Muscle layer of colon (tissue), 2 donors: ENCODE data around the gene RAB6A.

Experiments used
- H3K27ac ChIP-seq: one replicate; pipeline ENCODE4 v1.7.0; 2013; ENCODE audit warnings: low read depth, mild to moderate bottlenecking, low read length, moderate library complexity
- H3K27me3 ChIP-seq, 2 donors: one replicate each; pipeline ENCODE4 v1.7.0; 2013; ENCODE audit warnings: low read length in 2 of 2, mild to moderate bottlenecking in 2 of 2; ENCODE audit not compliant: insufficient read depth in 2 of 2, control insufficient read depth in 1 of 2
- H3K36me3 ChIP-seq: one replicate; pipeline ENCODE4 v1.7.0; 2013; ENCODE audit warnings: mild to moderate bottlenecking, low read length; ENCODE audit not compliant: insufficient read depth
- H3K4me1 ChIP-seq: one replicate; pipeline ENCODE4 v1.7.0; 2013; ENCODE audit warnings: mild to moderate bottlenecking, low read length; ENCODE audit not compliant: insufficient read depth
- H3K4me3 ChIP-seq, 2 donors: one replicate each; pipeline ENCODE4 v1.7.0; 2013; ENCODE audit warnings: low read length in 2 of 2, low read depth in 1 of 2, mild to moderate bottlenecking in 1 of 2, moderate library complexity in 1 of 2
- H3K9ac ChIP-seq: one replicate; pipeline ENCODE4 v1.7.0; 2013; ENCODE audit warnings: low read length
- H3K9me3 ChIP-seq: one replicate; pipeline ENCODE4 v1.7.0; 2013; ENCODE audit warnings: mild to moderate bottlenecking, low read length
- donor health status: abdominal sarcoma.
- donor health status: Adenocarcinoma of cecum.

The RAB6A gene

DNA sequence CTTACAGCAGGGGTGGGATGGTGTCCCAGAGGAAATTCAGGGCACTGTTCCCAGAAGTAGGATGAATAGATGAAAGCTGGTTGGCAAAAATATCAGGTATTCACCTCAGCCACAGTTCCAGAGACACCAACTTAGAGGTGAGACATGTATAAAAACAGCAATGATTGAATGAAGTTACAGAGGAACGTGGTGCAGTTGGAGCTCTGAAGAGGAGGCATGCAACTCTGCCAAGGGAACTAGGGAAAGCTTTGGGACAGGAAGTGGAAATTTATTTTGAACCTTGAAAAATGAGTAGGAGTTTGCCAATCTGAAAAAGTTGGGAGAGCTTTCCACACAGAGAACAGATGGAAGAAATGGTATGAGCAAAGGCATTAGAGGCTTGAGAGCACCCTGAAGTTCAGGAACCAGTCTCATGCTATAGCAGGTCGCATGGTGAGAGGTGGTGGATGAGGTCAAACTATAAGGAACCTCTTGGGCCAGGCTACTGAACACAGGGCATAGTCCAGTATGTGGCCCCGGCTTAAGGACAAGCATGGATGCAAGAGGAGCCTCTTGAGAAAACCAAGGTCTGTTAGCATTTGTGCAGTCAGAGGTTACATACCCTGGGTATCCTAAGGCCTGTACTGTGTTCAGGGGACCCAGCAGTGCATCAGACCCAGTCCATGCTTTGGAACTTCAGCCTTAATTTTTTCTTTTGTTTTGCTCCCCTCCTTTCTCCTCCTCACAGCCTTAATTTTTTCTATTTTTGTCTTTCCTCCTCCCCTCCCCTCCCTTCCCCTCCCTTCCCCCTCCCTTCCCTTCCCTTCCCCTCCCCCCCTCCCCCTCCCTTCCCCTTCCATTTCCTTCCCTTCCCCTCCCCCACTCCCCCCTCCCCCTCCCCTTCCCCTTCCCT, 97.0 kb downstream of the RAB6A start:
- Histone ChIP-seq H3K9ac (no peak overlapping the region), H3K27ac (no peak overlapping the region), H3K4me1 (no peaks in the 10 kb centered on the region), H3K4me3 (no peak overlapping the region), H3K27me3 (no peaks in the 10 kb centered on the region), H3K36me3 (no peaks in the 10 kb centered on the region), H3K9me3 (no peaks in the 10 kb centered on the region)

DNA sequence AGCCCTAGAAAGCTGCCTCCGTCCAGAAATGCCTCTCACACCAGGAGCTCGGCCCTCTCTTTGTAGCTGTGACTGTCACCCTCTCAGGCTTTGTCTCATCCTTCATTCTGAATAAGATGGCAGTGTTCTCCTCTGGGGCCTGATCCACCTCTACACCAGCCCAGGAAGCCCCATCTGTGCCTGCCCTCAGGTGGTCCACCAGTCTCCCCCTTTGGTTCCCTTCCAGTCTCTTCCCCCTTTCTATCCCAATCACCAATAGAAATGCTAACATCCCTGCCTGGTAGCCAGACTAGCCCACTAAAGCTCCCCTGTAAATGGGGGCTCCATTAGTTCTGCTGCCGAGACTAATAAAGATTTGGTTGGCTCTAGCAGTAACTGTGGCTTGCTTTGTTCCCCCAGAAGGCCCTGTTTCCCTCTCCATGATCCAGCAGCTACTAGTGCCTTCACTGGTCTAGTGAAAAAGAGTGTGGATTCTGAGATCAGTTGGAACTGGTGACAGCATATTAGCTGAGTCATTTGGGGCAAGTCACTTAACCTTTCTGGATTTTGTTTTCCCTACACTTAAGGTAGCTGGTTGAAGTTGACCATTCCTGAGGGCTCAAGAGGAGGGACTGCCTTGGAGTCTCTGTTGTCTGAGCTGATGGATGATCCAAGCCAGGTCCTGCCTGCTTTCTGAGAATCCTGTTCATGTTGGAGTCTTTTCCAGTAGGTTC, 98.3 kb downstream of the RAB6A start:
- H3K4me1 ChIP-seq: no peaks in the 10 kb centered on the region
- H3K9me3 ChIP-seq: no peaks in the 10 kb centered on the region
- H3K27ac ChIP-seq: no peak overlapping the region
- no peak overlapping the region for H3K9ac ChIP-seq
- H3K27me3 ChIP-seq: no peaks in the 10 kb centered on the region
- no peaks in the 10 kb centered on the region for H3K36me3 ChIP-seq
- H3K4me3 ChIP-seq: no peak overlapping the region

GRCh38 chr11:73661035-73661628, 99.7 kb downstream of the RAB6A start:
- H3K9me3 ChIP-seq: no peaks in the 10 kb centered on the region
- H3K4me3 ChIP-seq: peak overlapping the region; percentile 33 to 49
- H3K27ac ChIP-seq: no peak overlapping the region
- H3K27me3 ChIP-seq: no peaks in the 10 kb centered on the region
- H3K9ac ChIP-seq: no peak overlapping the region
- H3K4me1 ChIP-seq: no peaks in the 10 kb centered on the region
- no peaks in the 10 kb centered on the region for H3K36me3 ChIP-seq

GRCh38 chr11:73660497-73661034, 100.3 kb downstream of the RAB6A start:
- no peak overlapping the region for H3K27ac ChIP-seq
- H3K27me3 ChIP-seq: no peaks in the 10 kb centered on the region
- H3K9me3 ChIP-seq: no peaks in the 10 kb centered on the region
- no peaks in the 10 kb centered on the region for H3K36me3 ChIP-seq
- peak overlapping the region; percentile 12 to 49 for H3K4me3 ChIP-seq
- H3K4me1 ChIP-seq: no peaks in the 10 kb centered on the region
- no peak overlapping the region for H3K9ac ChIP-seq

GRCh38 chr11:73659961-73660360, 100.9 kb downstream of the RAB6A start:
- Histone ChIP-seq H3K9me3 (no peaks in the 10 kb centered on the region), H3K27me3 (no peaks in the 10 kb centered on the region), H3K4me1 (no peaks in the 10 kb centered on the region), H3K4me3 (no peak overlapping the region), H3K9ac (no peak overlapping the region), H3K36me3 (no peaks in the 10 kb centered on the region), H3K27ac (no peak overlapping the region)

GRCh38 chr11:73656985-73657384, 103.9 kb downstream of the RAB6A start:
- Histone ChIP-seq H3K9ac (no peak overlapping the region), H3K36me3 (no peaks in the 10 kb centered on the region), H3K27ac (no peak overlapping the region), H3K9me3 (no peaks in the 10 kb centered on the region), H3K4me1 (no peaks in the 10 kb centered on the region), H3K27me3 (no peaks in the 10 kb centered on the region), H3K4me3 (no peak overlapping the region)

DNA sequence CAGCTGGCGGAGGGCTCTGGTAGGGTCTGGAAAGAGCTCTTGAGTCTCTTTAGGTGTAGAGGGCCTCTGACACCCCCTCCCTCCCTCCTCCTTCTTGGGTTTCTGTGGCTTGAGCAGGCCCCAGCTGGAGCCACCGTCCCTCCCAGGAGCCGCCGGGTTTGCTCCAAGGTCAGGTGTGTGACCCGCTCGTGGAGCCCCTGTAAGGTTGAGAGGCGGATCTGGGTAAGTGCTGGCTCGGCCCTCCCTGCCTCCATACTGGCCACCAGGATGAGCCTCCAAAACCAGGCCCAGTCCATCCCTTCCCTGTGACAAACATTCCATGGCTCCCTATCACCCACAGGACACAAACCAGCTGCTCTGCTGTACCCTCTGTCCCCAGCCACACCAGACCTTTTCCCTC, 105.2 kb downstream of the RAB6A start:
- Histone ChIP-seq H3K4me1 (no peaks in the 10 kb centered on the region), H3K27ac (no peak overlapping the region), H3K36me3 (no peaks in the 10 kb centered on the region), H3K4me3 (no peak overlapping the region), H3K27me3 (no peaks in the 10 kb centered on the region), H3K9ac (no peak overlapping the region), H3K9me3 (no peaks in the 10 kb centered on the region)

- no peak overlapping the region for H3K9ac ChIP-seq
- H3K27ac ChIP-seq: no peak overlapping the region
Observed at GRCh38 chr11:73654482-73655021, 106.3 kb downstream of the RAB6A start.

DNA sequence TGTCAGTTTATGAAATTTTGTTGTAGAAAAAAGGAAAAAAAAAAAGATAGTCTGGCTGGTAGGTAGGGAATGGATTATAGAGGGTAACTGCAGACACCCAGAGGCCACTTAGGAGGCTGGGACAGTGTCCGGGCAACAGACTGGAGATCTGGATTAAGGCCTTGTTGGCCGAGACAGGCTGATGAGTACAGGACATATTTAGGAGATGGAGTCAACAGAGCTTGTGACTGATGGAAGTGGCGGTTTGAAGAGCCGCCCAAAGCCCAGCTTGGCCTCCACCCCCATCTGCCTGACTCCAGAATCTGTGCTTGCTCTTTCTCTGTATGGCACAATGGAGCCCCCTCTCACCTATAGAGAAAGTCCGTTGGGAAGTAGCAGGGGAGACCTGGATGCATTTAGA, 106.9 kb downstream of the RAB6A start:
- Histone ChIP-seq H3K9ac (no peak overlapping the region), H3K4me3 (no peak overlapping the region), H3K27ac (no peak overlapping the region), H3K27me3 (no peaks in the 10 kb centered on the region), H3K36me3 (no peaks in the 10 kb centered on the region), H3K4me1 (no peaks in the 10 kb centered on the region), H3K9me3 (no peaks in the 10 kb centered on the region)

More at GRCh38 chr11:73654482-73655021, 106.3 kb downstream of the RAB6A start:
- H3K4me3 ChIP-seq: no peak overlapping the region
- no peaks in the 10 kb centered on the region for H3K27me3 ChIP-seq
- no peaks in the 10 kb centered on the region for H3K9me3 ChIP-seq
- no peaks in the 10 kb centered on the region for H3K4me1 ChIP-seq
- H3K36me3 ChIP-seq: no peaks in the 10 kb centered on the region

DNA sequence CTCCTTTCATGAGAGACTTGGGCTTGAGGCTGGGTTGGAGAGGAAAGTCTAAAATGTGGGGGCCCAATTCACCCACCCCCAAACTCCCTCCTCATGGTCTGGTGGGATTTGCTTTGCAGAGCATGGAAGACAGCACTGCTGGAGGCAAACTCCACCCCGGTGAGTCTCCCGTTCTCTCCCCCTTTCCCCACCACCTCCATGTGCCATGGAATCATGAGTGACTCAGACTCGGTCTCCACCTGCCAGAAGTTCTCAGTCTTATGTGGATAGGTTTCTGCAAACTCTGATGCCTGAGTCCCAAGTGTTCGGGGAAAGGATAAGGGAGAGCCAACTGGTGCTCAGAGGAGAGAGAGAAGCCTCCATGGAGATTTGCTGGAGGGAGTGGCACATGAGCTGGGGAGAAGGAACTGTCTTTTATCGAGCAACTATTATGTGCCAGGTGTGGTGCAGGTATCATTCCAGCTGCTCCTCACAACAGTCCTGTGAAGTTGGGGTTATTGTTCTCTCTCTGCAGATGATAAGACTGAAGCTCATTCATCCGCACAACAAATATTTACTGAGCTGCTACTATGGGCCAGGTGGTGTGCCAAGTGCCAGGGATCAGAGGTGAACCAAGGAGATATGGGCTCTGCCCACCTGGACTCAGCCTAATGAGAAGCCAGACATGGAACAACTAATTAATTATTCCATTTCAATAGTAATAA, 107.9 kb downstream of the RAB6A start:
- Histone ChIP-seq H3K9ac (no peak overlapping the region), H3K27me3 (no peaks in the 10 kb centered on the region), H3K9me3 (no peaks in the 10 kb centered on the region), H3K27ac (no peak overlapping the region), H3K36me3 (no peaks in the 10 kb centered on the region), H3K4me1 (no peaks in the 10 kb centered on the region), H3K4me3 (no peak overlapping the region)
